ENCODE results near the gene NALCN.

The NALCN gene

GRCh38 chr13:101146101-101146898, 270.0 kb downstream of the NALCN start:
- no peak for DNase-seq (ENCODE audit: extremely low spot score)
- CTCF ChIA-PET = interaction anchor here (1.6 kb wide), 1 partner anchor 9 kb away, joined by 9 read pairs; no protein-coding TSS in a partner anchor
- POLR2A ChIA-PET = no interaction called here
- TF ChIP-seq L3MBTL2 (conservative IDR thresholded peaks at IDR 0.05) = no peak
- no peak for TF ChIP-seq NFRKB (IDR thresholded peaks at IDR 0.05)
- TF ChIP-seq SP1 (IDR thresholded peaks at IDR 0.05) = no peak
- no peak for TF ChIP-seq LEF1 (IDR thresholded peaks at IDR 0.05; ENCODE audit: borderline replicate concordance)
- no peak for TF ChIP-seq ELF4 (IDR thresholded peaks at IDR 0.05)
- TF ChIP-seq BHLHE40 (IDR thresholded peaks at IDR 0.05; ENCODE audit: borderline replicate concordance) = no peak
- no peak for TF ChIP-seq PKNOX1 (IDR thresholded peaks at IDR 0.05)
- no peak for TF ChIP-seq SUZ12 (IDR thresholded peaks at IDR 0.05)
- no peak for TF ChIP-seq FOXM1 (IDR thresholded peaks at IDR 0.05; ENCODE audit: borderline replicate concordance)
- TF ChIP-seq ZNF384 (IDR thresholded peaks at IDR 0.05) = no peak
- no peak for TF ChIP-seq TARDBP (IDR thresholded peaks at IDR 0.05)

GRCh38 chr13:101144808-101145419, 271.4 kb downstream of the NALCN start:
- ChIA-PET CTCF (interaction anchor here (0.6 to 1.6 kb wide), 8 partner anchors 10 to 1411 kb away, joined by 3 to 9 read pairs (median 4); no protein-coding TSS in a partner anchor), POLR2A (no interaction called here)
- DNase-seq (ENCODE audit: extremely low spot score) = no peak
- TF ChIP-seq LEF1 (IDR thresholded peaks at IDR 0.05; ENCODE audit: borderline replicate concordance) (no peak), NFRKB (IDR thresholded peaks at IDR 0.05) (no peak)

- POLR2A ChIA-PET = no interaction called here
- TF ChIP-seq ELF4 (IDR thresholded peaks at IDR 0.05) (no peak), SP1 (IDR thresholded peaks at IDR 0.05) (no peak), HDGF (IDR thresholded peaks at IDR 0.05; ENCODE audit: borderline replicate concordance) (no peak)
- DNase-seq (ENCODE audit: extremely low spot score) = no peak
- CTCF ChIA-PET = interaction anchor here (0.7 kb wide), 1 partner anchor 72 kb away, joined by 3 read pairs; no protein-coding TSS in a partner anchor
Measured at GRCh38 chr13:101140936-101141335, 275.4 kb downstream of the NALCN start.

GRCh38 chr13:101140087-101140770, 276.1 kb downstream of the NALCN start:
- ChIA-PET CTCF (interaction anchor here (0.7 kb wide), 1 partner anchor 72 kb away, joined by 3 read pairs; no protein-coding TSS in a partner anchor), POLR2A (no interaction called here)
- no peak for DNase-seq (ENCODE audit: extremely low spot score)
- no peak for TF ChIP-seq TARDBP (IDR thresholded peaks at IDR 0.05)
- TF ChIP-seq HDGF (IDR thresholded peaks at IDR 0.05; ENCODE audit: borderline replicate concordance) = no peak
- no peak for TF ChIP-seq ZNF384 (IDR thresholded peaks at IDR 0.05)
- TF ChIP-seq PKNOX1 (IDR thresholded peaks at IDR 0.05) = no peak
- no peak for TF ChIP-seq FOXA1 (IDR thresholded peaks at IDR 0.05)
- no peak for TF ChIP-seq FOXK2 (IDR thresholded peaks at IDR 0.05)
- no peak for TF ChIP-seq BHLHE40 (IDR thresholded peaks at IDR 0.05; ENCODE audit: borderline replicate concordance)
- no peak for TF ChIP-seq FOXM1 (IDR thresholded peaks at IDR 0.05; ENCODE audit: borderline replicate concordance)
- no peak for TF ChIP-seq CTBP1 (IDR thresholded peaks at IDR 0.05; ENCODE audit: borderline replicate concordance)
- TF ChIP-seq NFRKB (IDR thresholded peaks at IDR 0.05) = no peak
- no peak for TF ChIP-seq ELF4 (IDR thresholded peaks at IDR 0.05)
- no peak for TF ChIP-seq L3MBTL2 (conservative IDR thresholded peaks at IDR 0.05)
- no peak for TF ChIP-seq ARNT (IDR thresholded peaks at IDR 0.05)
- no peak for TF ChIP-seq SP1 (IDR thresholded peaks at IDR 0.05)
- TF ChIP-seq LEF1 (IDR thresholded peaks at IDR 0.05; ENCODE audit: borderline replicate concordance) = no peak

GRCh38 chr13:101139081-101139480, 277.2 kb downstream of the NALCN start:
- TF ChIP-seq LEF1 (IDR thresholded peaks at IDR 0.05; ENCODE audit: borderline replicate concordance) = no peak
- TF ChIP-seq SUZ12 (IDR thresholded peaks at IDR 0.05) = no peak
- no peak for TF ChIP-seq PKNOX1 (IDR thresholded peaks at IDR 0.05)
- no peak for TF ChIP-seq FOXA1 (IDR thresholded peaks at IDR 0.05)
- TF ChIP-seq HDGF (IDR thresholded peaks at IDR 0.05; ENCODE audit: borderline replicate concordance) = no peak
- no peak for TF ChIP-seq ELF4 (IDR thresholded peaks at IDR 0.05)
- no peak for TF ChIP-seq FOXM1 (IDR thresholded peaks at IDR 0.05; ENCODE audit: borderline replicate concordance)
- no peak for TF ChIP-seq BHLHE40 (IDR thresholded peaks at IDR 0.05; ENCODE audit: borderline replicate concordance)
- TF ChIP-seq ARNT (IDR thresholded peaks at IDR 0.05) = no peak
- no peak for TF ChIP-seq FOXK2 (IDR thresholded peaks at IDR 0.05)
- no peak for TF ChIP-seq ZNF384 (IDR thresholded peaks at IDR 0.05)
- TF ChIP-seq L3MBTL2 (conservative IDR thresholded peaks at IDR 0.05) = no peak
- TF ChIP-seq SP1 (IDR thresholded peaks at IDR 0.05) = no peak
- TF ChIP-seq CTBP1 (IDR thresholded peaks at IDR 0.05; ENCODE audit: borderline replicate concordance) = no peak
- TF ChIP-seq TARDBP (IDR thresholded peaks at IDR 0.05) = no peak
- no peak for TF ChIP-seq NFRKB (IDR thresholded peaks at IDR 0.05)
- CTCF ChIA-PET = no interaction called here
- POLR2A ChIA-PET = no interaction called here
- no peak for DNase-seq (ENCODE audit: extremely low spot score)

All from HEK293T (cell line).